K562 (cell line): ENCODE data around the gene LYPD5. TPM values are rescaled to one million over a fixed set of nuclear protein-coding genes. Genes with fewer than 3 reads are reported as not detected.

Experiments used
- JUN ChIP-seq, 2 experiments: sonication (generic) in 1 of 2; formaldehyde crosslinking in 1 of 2; IDR thresholded peaks; 2 replicates each; pipeline versions ENCODE4 v1.6.1 to v1.8.0; 2012 to 2022; ENCODE audit warnings: borderline replicate concordance in 2 of 2, mild to moderate bottlenecking in 2 of 2, improper control_type of control experiment in 1 of 2, low read depth in 1 of 2, low read length in 1 of 2, missing genetic modification reagents in 1 of 2
- MITF ChIP-seq: IDR thresholded peaks from 2 replicates; pipeline ENCODE4 v1.6.1; 2014; ENCODE audit warnings: antibody characterized with exemption
- PATZ1 ChIP-seq: fragments of 250-450 bp; sonication (Bioruptor Pico); IDR thresholded peaks from 2 replicates; pipeline ENCODE4 v1.5.0; 2020; ENCODE audit warnings: mild to moderate bottlenecking, borderline replicate concordance
- PHB ChIP-seq: fragments of 250-450 bp; sonication (Bioruptor Pico); IDR thresholded peaks from 2 replicates; pipeline ENCODE4 v1.5.0; 2021
- RBM17 ChIP-seq: fragments of 200-400 bp; formaldehyde crosslinking; IDR thresholded peaks from 2 replicates; pipeline ENCODE4 v1.6.1; 2017; ENCODE audit warnings: low read depth, mild to moderate bottlenecking, low read length, borderline replicate concordance
- SNIP1 ChIP-seq: fragments of 450-650 bp; IDR thresholded peaks from 2 replicates; pipeline ENCODE4 v1.7.1; 2017; ENCODE audit warnings: low read depth, mild to moderate bottlenecking
- ZNF407 ChIP-seq: fragments of 450-650 bp; IDR thresholded peaks from 2 replicates; pipeline ENCODE4 v1.6.1; 2016; ENCODE audit warnings: low read depth
- polyA plus RNA-seq, 8 experiments: library from polyadenylated mRNA; depleted of rRNA in 4 of 8; stranded (reverse) in 5 of 8; unstranded in 3 of 8; fragments of >200 nt; fragmentation: Nextera tagmentation in 2 of 8; fragmentation: Illumina TruSeq in 1 of 8; extraction: Ambion mirVana in 2 of 8; extraction: Trizol in 1 of 8; gene quantifications; 2 replicates each; pipeline versions ENCODE4 v1.2.1 to v1.2.3, GENCODE V29; 2011 to 2014; ENCODE audit warnings: inconsistent platforms in 1 of 8, missing spikeins in 1 of 8
- total RNA-seq, 7 experiments: library from RNA; depleted of rRNA in 6 of 7; stranded (reverse); fragments of >200 nt in 6 of 7; fragmentation: Illumina TruSeq in 2 of 7; extraction: Trizol in 2 of 7; gene quantifications; 2 replicates each; pipeline versions ENCODE4 v1.2.1 to v1.2.3, GENCODE V29; 2011 to 2021; ENCODE audit warnings: low replicate concordance in 1 of 7
- TF ChIP-seq, protein P1 (sequence below): fragments of 450-650 bp; formaldehyde crosslinking; conservative IDR thresholded peaks from 2 replicates; pipeline ENCODE4 v1.4.0; 2022; ENCODE audit warnings: mild to moderate bottlenecking, missing genetic modification characterization
- TF ChIP-seq, protein P2 (sequence below): sonication (generic); formaldehyde crosslinking; IDR thresholded peaks from 2 replicates; pipeline ENCODE4 v1.4.0; 2020; ENCODE audit warnings: mild to moderate bottlenecking, missing genetic modification reagents

The LYPD5 gene
- total and polyA plus RNA-seq, 9 of the 15 experiments (the other 6 are each of a cell fraction or from before 2014, with no cell fraction given), result 0.03 to 0.22 (median 0.10) TPM; not detected in 3

- TF ChIP-seq ZNF407, result no peak
- no peak for TF ChIP-seq PATZ1 (CRISPR knock-in tag)
- no peak for TF ChIP-seq RBM17
- TF ChIP-seq SNIP1, result no peak
- no peak for TF ChIP-seq JUN (IDR thresholded peaks at IDR 0.05; ENCODE audit: borderline replicate concordance, low read depth, low read length)
- no peak for TF ChIP-seq JUN (CRISPR knock-in tag; IDR thresholded peaks at IDR 0.05; ENCODE audit: borderline replicate concordance)
- TF ChIP-seq MITF, result no peak
- TF ChIP-seq, protein P1, sequence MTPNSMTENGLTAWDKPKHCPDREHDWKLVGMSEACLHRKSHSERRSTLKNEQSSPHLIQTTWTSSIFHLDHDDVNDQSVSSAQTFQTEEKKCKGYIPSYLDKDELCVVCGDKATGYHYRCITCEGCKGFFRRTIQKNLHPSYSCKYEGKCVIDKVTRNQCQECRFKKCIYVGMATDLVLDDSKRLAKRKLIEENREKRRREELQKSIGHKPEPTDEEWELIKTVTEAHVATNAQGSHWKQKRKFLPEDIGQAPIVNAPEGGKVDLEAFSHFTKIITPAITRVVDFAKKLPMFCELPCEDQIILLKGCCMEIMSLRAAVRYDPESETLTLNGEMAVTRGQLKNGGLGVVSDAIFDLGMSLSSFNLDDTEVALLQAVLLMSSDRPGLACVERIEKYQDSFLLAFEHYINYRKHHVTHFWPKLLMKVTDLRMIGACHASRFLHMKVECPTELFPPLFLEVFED (CRISPR knock-in tag), result no peak
- TF ChIP-seq, protein P2, sequence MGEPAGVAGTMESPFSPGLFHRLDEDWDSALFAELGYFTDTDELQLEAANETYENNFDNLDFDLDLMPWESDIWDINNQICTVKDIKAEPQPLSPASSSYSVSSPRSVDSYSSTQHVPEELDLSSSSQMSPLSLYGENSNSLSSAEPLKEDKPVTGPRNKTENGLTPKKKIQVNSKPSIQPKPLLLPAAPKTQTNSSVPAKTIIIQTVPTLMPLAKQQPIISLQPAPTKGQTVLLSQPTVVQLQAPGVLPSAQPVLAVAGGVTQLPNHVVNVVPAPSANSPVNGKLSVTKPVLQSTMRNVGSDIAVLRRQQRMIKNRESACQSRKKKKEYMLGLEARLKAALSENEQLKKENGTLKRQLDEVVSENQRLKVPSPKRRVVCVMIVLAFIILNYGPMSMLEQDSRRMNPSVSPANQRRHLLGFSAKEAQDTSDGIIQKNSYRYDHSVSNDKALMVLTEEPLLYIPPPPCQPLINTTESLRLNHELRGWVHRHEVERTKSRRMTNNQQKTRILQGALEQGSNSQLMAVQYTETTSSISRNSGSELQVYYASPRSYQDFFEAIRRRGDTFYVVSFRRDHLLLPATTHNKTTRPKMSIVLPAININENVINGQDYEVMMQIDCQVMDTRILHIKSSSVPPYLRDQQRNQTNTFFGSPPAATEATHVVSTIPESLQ (CRISPR knock-in tag), result no peak
- TF ChIP-seq PHB, result no peak
These were observed 24.8 kb upstream of the LYPD5 start, which contains the start of gene ZNF283 (continued) for GRCh38 chr19:43826787-43827754.
